Thyroid gland (tissue), 4 donors: ENCODE results near the gene AXDND1. TPM values are rescaled to one million over a fixed set of nuclear protein-coding genes. Genes with fewer than 3 reads are reported as not detected.

Experiments
- DNase-seq, 2 donors: peaks; one replicate each; pipeline ENCODE4 v3.0.0-alpha.2; 2019
- H3K27ac ChIP-seq, 3 donors: fragments of 200-600 bp; sonication (generic); 1 replicate in 2 of 3; 2 replicates in 1 of 3; pipeline ENCODE4 v1.5.1; 2016 to 2019; ENCODE audit warnings: mild to moderate bottlenecking in 1 of 3, moderate library complexity in 1 of 3
- H3K27me3 ChIP-seq: fragments of 200-600 bp; sonication (generic); one replicate; pipeline ENCODE4 v1.5.1; 2019
- H3K36me3 ChIP-seq, 2 donors: fragments of 200-600 bp; sonication (generic); one replicate each; pipeline ENCODE4 v1.5.1; 2016 to 2019
- H3K4me1 ChIP-seq, 2 donors: fragments of 200-600 bp; sonication (generic); one replicate each; pipeline ENCODE4 v1.5.1; 2017 to 2019
- H3K4me3 ChIP-seq, 3 donors: fragments of 200-600 bp; sonication (generic); replicated peaks in 1 of 3; 1 replicate in 2 of 3; 2 replicates in 1 of 3; pipeline ENCODE4 v1.5.1; 2016; ENCODE audit warnings: mild to moderate bottlenecking in 1 of 3
- H3K9me3 ChIP-seq: fragments of 200-600 bp; sonication (generic); one replicate; pipeline ENCODE4 v1.5.1; 2017
- CTCF ChIP-seq, 6 experiments: fragments of 200-600 bp in 3 of 6; fragments of 450-650 bp in 3 of 6; sonication (generic) in 3 of 6; IDR thresholded peaks; one replicate each; pipeline ENCODE4 v1.5.1; 2016 to 2019; ENCODE audit warnings: antibody characterized with exemption in 6 of 6, mild to moderate bottlenecking in 2 of 6, inconsistent platforms in 1 of 6, moderate library complexity in 1 of 6
- POLR2A ChIP-seq, 2 donors: fragments of 450-650 bp; IDR thresholded peaks; one replicate each; pipeline ENCODE4 v1.6.1; 2017; ENCODE audit warnings: antibody characterized with exemption in 2 of 2, mild to moderate bottlenecking in 2 of 2, moderate library complexity in 1 of 2
- WGBS, 2 donors: methylation state at CpG; one replicate each; pipeline ENCODE4 v1.1.5; 2017; 5-methylcytosine and 5-hydroxymethylcytosine counted together
- intact Hi-C: fragments of 100-400 bp; cut with DNase I; formaldehyde crosslinking; loops from one replicate; pipeline ENCODE4 v1.15.1; 2023
- total RNA-seq, 4 donors: library from RNA; depleted of rRNA; stranded (reverse); fragments of >200 nt; gene quantifications; one replicate each; pipeline ENCODE4 v1.2.3, GENCODE V29; 2016

AXDND1 gene
- total RNA-seq, 4 donors from 2014 or later = 0.27 to 4.0 (median 2.1) TPM

GRCh38 chr1:179325836-179326235, 39.9 kb upstream of the AXDND1 start:
- Histone ChIP-seq H3K27ac (no peak overlapping the region), H3K4me1 (no peaks in the 10 kb centered on the region), H3K27me3 (no peaks in the 10 kb centered on the region), H3K4me3 (no peak overlapping the region), H3K36me3 (no peaks in the 10 kb centered on the region), H3K9me3 (no peaks in the 10 kb centered on the region)
- DNase-seq = no peak
- intact Hi-C loops = no loop called here
- 69 to 87% methylated on average over 2 of the region's 2 CpGs for WGBS, 2 donors
- TF ChIP-seq POLR2A (IDR thresholded peaks at IDR 0.05) = no peak
- no peak for TF ChIP-seq CTCF (IDR thresholded peaks at IDR 0.05)

DNA sequence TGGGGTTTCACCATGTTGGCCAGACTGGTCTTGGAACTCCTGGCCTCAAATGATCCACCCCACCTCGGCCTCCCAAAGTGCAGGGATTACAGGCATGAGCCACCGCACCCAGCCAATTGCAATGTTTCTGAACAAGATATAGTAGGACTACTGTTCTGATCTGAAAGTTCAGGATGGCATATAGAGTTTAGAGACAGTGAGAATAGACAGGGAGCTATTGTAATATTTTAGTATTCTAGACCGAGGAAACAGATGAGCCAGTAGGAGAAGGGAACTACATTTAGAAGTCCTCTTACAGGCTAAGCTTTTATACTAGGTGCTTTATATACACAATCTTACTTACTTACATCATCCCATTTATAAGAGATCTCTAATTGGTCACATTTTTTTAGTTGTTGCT, 39.0 kb upstream of the AXDND1 start:
- no peaks in the 10 kb centered on the region for H3K4me1 ChIP-seq
- no peak for DNase-seq
- TF ChIP-seq POLR2A (IDR thresholded peaks at IDR 0.05) (no peak), CTCF (IDR thresholded peaks at IDR 0.05) (no peak)

DNA sequence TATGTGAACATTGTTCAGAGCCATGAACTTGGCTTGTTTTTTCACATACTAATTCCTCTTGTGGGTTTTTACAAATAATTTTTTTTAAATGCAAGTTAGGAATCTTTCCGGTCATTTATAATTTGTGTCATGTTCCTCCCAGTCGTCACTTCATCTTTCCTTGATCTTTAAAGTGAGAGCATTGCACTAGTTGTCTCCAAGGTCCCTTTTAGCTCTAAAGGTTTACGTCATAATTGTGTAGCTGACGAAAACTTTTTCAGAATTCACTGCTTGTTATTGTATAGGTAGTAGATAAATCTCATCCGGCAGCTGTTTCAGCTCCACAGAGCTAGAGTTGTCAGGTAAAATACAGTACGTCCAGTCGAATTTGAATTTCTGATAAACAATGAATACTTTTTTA, 38.6 kb upstream of the AXDND1 start:
- intact Hi-C loops = no loop called here
- Histone ChIP-seq H3K36me3 (no peaks in the 10 kb centered on the region), H3K4me1 (no peaks in the 10 kb centered on the region), H3K9me3 (no peaks in the 10 kb centered on the region), H3K27ac (no peak overlapping the region), H3K4me3 (no peak overlapping the region), H3K27me3 (no peaks in the 10 kb centered on the region)
- no peak for DNase-seq
- no peak for TF ChIP-seq POLR2A (IDR thresholded peaks at IDR 0.05)
- TF ChIP-seq CTCF (IDR thresholded peaks at IDR 0.05) = no peak
- WGBS, 2 donors = 94 to 95% methylated on average over 7 of the region's 7 CpGs

More for the DNA sequence above, 39.0 kb upstream of the AXDND1 start:
- intact Hi-C loops = no loop called here
- no peaks in the 10 kb centered on the region for H3K9me3 ChIP-seq
- H3K27ac ChIP-seq = no peak overlapping the region
- WGBS, 2 donors = 97 to 100% methylated on average over 3 of the region's 3 CpGs
- H3K27me3 ChIP-seq = no peaks in the 10 kb centered on the region
- no peak overlapping the region for H3K4me3 ChIP-seq
- no peaks in the 10 kb centered on the region for H3K36me3 ChIP-seq

DNA sequence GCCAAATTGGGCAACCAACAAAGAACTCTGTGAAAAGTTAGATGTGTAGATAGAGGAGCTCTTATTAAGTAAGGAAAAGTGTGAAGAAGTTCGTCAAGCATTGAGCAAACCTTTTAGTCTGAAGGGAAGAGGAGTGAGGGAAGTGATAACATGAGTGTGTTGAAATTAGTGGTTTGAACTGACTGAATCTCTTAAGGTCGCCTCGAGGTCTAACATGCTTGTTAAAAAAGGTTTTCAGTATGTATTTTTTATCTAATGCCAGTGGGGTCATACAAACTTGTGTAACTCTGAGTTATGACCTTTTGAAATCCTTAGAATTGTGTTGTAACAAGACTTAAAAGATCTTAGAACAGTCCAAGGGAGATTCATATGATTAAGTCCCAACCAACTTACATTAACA, 38.1 kb upstream of the AXDND1 start:
- no peak for DNase-seq
- H3K27ac ChIP-seq = no peak overlapping the region
- TF ChIP-seq CTCF (IDR thresholded peaks at IDR 0.05) (no peak), POLR2A (IDR thresholded peaks at IDR 0.05) (no peak)
- no peaks in the 10 kb centered on the region for H3K4me1 ChIP-seq
- 82% methylated on average over 3 of the region's 3 CpGs for WGBS, 2 donors
- no peaks in the 10 kb centered on the region for H3K27me3 ChIP-seq
- intact Hi-C loops = no loop called here
- H3K4me3 ChIP-seq = no peak overlapping the region
- no peaks in the 10 kb centered on the region for H3K36me3 ChIP-seq
- no peaks in the 10 kb centered on the region for H3K9me3 ChIP-seq

DNA sequence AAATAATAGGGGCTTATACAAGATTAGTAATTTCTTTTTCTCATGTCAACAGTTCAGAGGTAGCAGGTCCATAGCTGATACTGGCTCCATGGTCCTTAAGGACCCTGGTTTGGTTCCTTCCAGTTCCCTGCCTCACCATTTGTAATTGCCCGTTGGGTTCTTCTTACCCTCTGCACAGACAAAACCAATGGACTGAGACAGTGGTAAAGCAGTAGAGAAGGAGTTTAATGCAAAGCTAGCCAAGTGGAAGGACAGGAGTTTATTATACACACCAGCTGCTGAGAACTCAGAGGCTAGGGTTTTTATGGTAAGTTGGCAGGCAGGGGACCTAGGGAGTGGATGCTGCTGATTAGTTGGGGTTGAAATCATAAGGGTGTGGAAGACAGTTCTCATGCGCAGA, 35.9 kb upstream of the AXDND1 start:
- Histone ChIP-seq H3K9me3 (no peaks in the 10 kb centered on the region), H3K36me3 (no peaks in the 10 kb centered on the region), H3K27ac (no peak overlapping the region), H3K4me1 (no peaks in the 10 kb centered on the region), H3K4me3 (no peak overlapping the region), H3K27me3 (no peaks in the 10 kb centered on the region)
- WGBS, 2 donors = 65 to 91% methylated on average over 2 of the region's 2 CpGs
- no peak for DNase-seq
- intact Hi-C loops = no loop called here
- no peak for TF ChIP-seq POLR2A (IDR thresholded peaks at IDR 0.05)
- no peak for TF ChIP-seq CTCF (IDR thresholded peaks at IDR 0.05)
